PFSK-1 (cell line): Measurements from ENCODE around the gene AKIRIN2.

Experiments
- FOXP2 ChIP-seq: optimal IDR thresholded peaks from 2 replicates; pipeline ENCODE3; 2011; ENCODE audit warnings: borderline replicate concordance, control low read depth, inconsistent platforms; ENCODE audit not compliant: insufficient read depth; ENCODE audit errors: extremely low read length, extremely low read depth
- POLR2AphosphoS5 ChIP-seq: IDR thresholded peaks from 2 replicates; pipeline ENCODE4 v1.6.1; 2012; ENCODE audit warnings: low read depth, mild to moderate bottlenecking, control low read depth, low read length, moderate library complexity
- SIN3A ChIP-seq: IDR thresholded peaks from 2 replicates; pipeline ENCODE4 v1.6.1; 2012; ENCODE audit warnings: mild to moderate bottlenecking, low read length, moderate library complexity, borderline replicate concordance; ENCODE audit not compliant: insufficient read depth
- TAF1 ChIP-seq: IDR thresholded peaks from 2 replicates; pipeline ENCODE4 v1.6.1; 2012; ENCODE audit warnings: low read length, control low read depth, borderline replicate concordance; ENCODE audit not compliant: insufficient read depth
- TF ChIP-seq, protein P1 (sequence below), 2 experiments: IDR thresholded peaks; 2 replicates each; pipeline versions ENCODE4 v1.6.1 to v1.8.0; 2011 to 2012; ENCODE audit warnings: low read depth in 2 of 2, low read length in 2 of 2, control low read depth in 1 of 2, inconsistent platforms in 1 of 2, mild to moderate bottlenecking in 1 of 2, moderate library complexity in 1 of 2; ENCODE audit not compliant: insufficient read depth in 1 of 2

AKIRIN2 gene

GRCh38 chr6:87670707-87671106 lies 31.3 kb downstream of the AKIRIN2 start:
- TF ChIP-seq TAF1 (no peak), SIN3A (no peak), POLR2AphosphoS5 (no peak), FOXP2 (no peak)
- TF ChIP-seq, protein P1, sequence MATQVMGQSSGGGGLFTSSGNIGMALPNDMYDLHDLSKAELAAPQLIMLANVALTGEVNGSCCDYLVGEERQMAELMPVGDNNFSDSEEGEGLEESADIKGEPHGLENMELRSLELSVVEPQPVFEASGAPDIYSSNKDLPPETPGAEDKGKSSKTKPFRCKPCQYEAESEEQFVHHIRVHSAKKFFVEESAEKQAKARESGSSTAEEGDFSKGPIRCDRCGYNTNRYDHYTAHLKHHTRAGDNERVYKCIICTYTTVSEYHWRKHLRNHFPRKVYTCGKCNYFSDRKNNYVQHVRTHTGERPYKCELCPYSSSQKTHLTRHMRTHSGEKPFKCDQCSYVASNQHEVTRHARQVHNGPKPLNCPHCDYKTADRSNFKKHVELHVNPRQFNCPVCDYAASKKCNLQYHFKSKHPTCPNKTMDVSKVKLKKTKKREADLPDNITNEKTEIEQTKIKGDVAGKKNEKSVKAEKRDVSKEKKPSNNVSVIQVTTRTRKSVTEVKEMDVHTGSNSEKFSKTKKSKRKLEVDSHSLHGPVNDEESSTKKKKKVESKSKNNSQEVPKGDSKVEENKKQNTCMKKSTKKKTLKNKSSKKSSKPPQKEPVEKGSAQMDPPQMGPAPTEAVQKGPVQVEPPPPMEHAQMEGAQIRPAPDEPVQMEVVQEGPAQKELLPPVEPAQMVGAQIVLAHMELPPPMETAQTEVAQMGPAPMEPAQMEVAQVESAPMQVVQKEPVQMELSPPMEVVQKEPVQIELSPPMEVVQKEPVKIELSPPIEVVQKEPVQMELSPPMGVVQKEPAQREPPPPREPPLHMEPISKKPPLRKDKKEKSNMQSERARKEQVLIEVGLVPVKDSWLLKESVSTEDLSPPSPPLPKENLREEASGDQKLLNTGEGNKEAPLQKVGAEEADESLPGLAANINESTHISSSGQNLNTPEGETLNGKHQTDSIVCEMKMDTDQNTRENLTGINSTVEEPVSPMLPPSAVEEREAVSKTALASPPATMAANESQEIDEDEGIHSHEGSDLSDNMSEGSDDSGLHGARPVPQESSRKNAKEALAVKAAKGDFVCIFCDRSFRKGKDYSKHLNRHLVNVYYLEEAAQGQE (IDR thresholded peaks at IDR 0.05; ENCODE audit: insufficient read depth in 1 of 2, low read depth in 2 of 2, low read length in 2 of 2) = no peak

DNA sequence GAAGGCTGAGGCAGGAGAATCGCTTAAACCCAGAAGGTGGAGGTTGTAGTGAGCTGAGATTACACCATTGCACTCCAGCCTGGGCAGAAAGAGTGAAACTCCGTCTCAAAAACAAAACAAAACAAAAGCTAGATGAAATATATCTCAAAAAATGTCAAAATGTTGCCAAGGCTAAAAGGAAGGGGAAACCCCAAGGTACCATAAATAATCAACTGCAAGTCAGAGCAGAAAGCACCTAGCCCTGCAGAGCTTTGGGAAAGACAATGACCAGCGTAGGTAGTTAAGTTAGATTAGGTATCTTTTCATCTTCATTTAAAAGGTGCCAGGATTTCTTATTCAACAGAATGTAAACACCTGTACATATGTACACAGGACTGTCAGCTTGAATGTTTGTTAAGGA lies 33.0 kb downstream of the AKIRIN2 start:
- TF ChIP-seq POLR2AphosphoS5 (no peak), TAF1 (no peak), FOXP2 (no peak), SIN3A (no peak)
- TF ChIP-seq, protein P1 (IDR thresholded peaks at IDR 0.05; ENCODE audit: insufficient read depth in 1 of 2, low read depth in 2 of 2, low read length in 2 of 2) = no peak

GRCh38 chr6:87668013-87668412 lies 34.0 kb downstream of the AKIRIN2 start:
- no peak for TF ChIP-seq TAF1
- no peak for TF ChIP-seq SIN3A
- TF ChIP-seq FOXP2 = no peak
- TF ChIP-seq, protein P1 (IDR thresholded peaks at IDR 0.05; ENCODE audit: insufficient read depth in 1 of 2, low read depth in 2 of 2, low read length in 2 of 2) = no peak
- TF ChIP-seq POLR2AphosphoS5 = no peak

DNA sequence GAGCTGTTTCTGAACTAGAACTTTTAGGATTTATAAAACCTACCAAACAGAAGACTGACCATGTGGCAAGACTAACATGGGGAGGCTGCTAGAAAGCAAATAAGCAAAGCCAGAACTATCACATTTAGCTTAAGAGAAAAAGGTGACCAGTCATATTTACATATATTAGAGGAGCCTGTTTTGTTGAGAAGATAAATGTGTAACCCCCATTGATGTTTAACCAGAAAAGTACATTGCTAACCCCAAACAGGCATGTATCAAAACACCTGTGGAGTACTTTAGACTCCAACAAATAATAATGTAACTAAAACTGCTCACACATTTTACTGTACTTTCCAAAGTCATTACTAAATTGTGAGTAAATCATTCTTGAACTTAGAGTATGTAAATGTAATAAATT lies 35.0 kb downstream of the AKIRIN2 start:
- TF ChIP-seq SIN3A = no peak
- no peak for TF ChIP-seq TAF1
- TF ChIP-seq, protein P1 (IDR thresholded peaks at IDR 0.05; ENCODE audit: insufficient read depth in 1 of 2, low read depth in 2 of 2, low read length in 2 of 2) = no peak
- TF ChIP-seq FOXP2 = no peak
- TF ChIP-seq POLR2AphosphoS5 = no peak

GRCh38 chr6:87664921-87665485 lies 37.0 kb downstream of the AKIRIN2 start:
- TF ChIP-seq SIN3A = no peak
- no peak for TF ChIP-seq FOXP2
- TF ChIP-seq, protein P1 (IDR thresholded peaks at IDR 0.05; ENCODE audit: insufficient read depth in 1 of 2, low read depth in 2 of 2, low read length in 2 of 2) = no peak
- no peak for TF ChIP-seq POLR2AphosphoS5
- no peak for TF ChIP-seq TAF1
